ENCODE measurements around the gene ZAP70. TPM values are rescaled to one million over a fixed set of nuclear protein-coding genes. Genes with fewer than 3 reads are reported as not detected.

The ZAP70 gene
- total and polyA plus RNA-seq, 10 of the 15 experiments (the other 5 are each of a cell fraction or from before 2014, with no cell fraction given): 0.18 to 2.9 (median 1.2) TPM; not detected in 1

DNA sequence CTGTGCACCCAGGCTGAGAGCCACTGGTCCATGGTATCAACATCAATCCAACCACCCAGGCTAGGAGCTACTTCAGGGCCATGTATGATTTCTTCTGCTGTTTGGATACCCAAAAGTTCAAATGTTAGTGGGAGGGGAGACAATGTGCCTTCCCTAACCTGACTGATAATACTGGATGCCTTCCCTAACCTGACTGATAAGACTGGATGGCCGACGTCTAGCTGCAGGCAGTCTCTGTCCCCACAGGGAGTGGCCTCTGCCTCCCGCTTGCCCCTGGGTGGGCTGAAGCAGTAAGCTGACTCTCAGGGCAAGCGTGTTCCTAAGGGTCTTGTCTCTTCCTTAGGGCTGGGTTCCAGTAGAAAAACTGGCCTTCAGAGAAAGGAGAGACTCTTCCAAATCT lies 65.8 kb downstream of the ZAP70 start:
- ChIA-PET RAD21 (ENCODE audit: unreplicated experiment) (no interaction called here), SMC1A (ENCODE audit: uncharacterized antibody, unreplicated experiment) (interaction anchor here (0.7 to 2.7 kb wide), 2 partner anchors 12 to 27 kb away, joined by 3 to 6 read pairs; no protein-coding TSS in a partner anchor)
- no peak for FAIRE-seq
- TF ChIP-seq, protein P1, sequence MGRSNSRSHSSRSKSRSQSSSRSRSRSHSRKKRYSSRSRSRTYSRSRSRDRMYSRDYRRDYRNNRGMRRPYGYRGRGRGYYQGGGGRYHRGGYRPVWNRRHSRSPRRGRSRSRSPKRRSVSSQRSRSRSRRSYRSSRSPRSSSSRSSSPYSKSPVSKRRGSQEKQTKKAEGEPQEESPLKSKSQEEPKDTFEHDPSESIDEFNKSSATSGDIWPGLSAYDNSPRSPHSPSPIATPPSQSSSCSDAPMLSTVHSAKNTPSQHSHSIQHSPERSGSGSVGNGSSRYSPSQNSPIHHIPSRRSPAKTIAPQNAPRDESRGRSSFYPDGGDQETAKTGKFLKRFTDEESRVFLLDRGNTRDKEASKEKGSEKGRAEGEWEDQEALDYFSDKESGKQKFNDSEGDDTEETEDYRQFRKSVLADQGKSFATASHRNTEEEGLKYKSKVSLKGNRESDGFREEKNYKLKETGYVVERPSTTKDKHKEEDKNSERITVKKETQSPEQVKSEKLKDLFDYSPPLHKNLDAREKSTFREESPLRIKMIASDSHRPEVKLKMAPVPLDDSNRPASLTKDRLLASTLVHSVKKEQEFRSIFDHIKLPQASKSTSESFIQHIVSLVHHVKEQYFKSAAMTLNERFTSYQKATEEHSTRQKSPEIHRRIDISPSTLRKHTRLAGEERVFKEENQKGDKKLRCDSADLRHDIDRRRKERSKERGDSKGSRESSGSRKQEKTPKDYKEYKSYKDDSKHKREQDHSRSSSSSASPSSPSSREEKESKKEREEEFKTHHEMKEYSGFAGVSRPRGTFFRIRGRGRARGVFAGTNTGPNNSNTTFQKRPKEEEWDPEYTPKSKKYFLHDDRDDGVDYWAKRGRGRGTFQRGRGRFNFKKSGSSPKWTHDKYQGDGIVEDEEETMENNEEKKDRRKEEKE (IDR thresholded peaks at IDR 0.05): no peak
- TF ChIP-seq, protein P2, sequence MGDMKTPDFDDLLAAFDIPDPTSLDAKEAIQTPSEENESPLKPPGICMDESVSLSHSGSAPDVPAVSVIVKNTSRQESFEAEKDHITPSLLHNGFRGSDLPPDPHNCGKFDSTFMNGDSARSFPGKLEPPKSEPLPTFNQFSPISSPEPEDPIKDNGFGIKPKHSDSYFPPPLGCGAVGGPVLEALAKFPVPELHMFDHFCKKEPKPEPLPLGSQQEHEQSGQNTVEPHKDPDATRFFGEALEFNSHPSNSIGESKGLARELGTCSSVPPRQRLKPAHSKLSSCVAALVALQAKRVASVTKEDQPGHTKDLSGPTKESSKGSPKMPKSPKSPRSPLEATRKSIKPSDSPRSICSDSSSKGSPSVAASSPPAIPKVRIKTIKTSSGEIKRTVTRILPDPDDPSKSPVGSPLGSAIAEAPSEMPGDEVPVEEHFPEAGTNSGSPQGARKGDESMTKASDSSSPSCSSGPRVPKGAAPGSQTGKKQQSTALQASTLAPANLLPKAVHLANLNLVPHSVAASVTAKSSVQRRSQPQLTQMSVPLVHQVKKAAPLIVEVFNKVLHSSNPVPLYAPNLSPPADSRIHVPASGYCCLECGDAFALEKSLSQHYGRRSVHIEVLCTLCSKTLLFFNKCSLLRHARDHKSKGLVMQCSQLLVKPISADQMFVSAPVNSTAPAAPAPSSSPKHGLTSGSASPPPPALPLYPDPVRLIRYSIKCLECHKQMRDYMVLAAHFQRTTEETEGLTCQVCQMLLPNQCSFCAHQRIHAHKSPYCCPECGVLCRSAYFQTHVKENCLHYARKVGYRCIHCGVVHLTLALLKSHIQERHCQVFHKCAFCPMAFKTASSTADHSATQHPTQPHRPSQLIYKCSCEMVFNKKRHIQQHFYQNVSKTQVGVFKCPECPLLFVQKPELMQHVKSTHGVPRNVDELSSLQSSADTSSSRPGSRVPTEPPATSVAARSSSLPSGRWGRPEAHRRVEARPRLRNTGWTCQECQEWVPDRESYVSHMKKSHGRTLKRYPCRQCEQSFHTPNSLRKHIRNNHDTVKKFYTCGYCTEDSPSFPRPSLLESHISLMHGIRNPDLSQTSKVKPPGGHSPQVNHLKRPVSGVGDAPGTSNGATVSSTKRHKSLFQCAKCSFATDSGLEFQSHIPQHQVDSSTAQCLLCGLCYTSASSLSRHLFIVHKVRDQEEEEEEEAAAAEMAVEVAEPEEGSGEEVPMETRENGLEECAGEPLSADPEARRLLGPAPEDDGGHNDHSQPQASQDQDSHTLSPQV (IDR thresholded peaks at IDR 0.05): no peak
- TF ChIP-seq, protein P3, sequence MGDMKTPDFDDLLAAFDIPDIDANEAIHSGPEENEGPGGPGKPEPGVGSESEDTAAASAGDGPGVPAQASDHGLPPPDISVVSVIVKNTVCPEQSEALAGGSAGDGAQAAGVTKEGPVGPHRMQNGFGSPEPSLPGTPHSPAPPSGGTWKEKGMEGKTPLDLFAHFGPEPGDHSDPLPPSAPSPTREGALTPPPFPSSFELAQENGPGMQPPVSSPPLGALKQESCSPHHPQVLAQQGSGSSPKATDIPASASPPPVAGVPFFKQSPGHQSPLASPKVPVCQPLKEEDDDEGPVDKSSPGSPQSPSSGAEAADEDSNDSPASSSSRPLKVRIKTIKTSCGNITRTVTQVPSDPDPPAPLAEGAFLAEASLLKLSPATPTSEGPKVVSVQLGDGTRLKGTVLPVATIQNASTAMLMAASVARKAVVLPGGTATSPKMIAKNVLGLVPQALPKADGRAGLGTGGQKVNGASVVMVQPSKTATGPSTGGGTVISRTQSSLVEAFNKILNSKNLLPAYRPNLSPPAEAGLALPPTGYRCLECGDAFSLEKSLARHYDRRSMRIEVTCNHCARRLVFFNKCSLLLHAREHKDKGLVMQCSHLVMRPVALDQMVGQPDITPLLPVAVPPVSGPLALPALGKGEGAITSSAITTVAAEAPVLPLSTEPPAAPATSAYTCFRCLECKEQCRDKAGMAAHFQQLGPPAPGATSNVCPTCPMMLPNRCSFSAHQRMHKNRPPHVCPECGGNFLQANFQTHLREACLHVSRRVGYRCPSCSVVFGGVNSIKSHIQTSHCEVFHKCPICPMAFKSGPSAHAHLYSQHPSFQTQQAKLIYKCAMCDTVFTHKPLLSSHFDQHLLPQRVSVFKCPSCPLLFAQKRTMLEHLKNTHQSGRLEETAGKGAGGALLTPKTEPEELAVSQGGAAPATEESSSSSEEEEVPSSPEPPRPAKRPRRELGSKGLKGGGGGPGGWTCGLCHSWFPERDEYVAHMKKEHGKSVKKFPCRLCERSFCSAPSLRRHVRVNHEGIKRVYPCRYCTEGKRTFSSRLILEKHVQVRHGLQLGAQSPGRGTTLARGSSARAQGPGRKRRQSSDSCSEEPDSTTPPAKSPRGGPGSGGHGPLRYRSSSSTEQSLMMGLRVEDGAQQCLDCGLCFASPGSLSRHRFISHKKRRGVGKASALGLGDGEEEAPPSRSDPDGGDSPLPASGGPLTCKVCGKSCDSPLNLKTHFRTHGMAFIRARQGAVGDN (IDR thresholded peaks at IDR 0.05): no peak
- TF ChIP-seq EP300 (IDR thresholded peaks at IDR 0.05; ENCODE audit: borderline replicate concordance in 1 of 2, control insufficient read depth in 1 of 2, low read depth in 2 of 2, low read length in 2 of 2): no peak
- no peak for TF ChIP-seq CBFB (IDR thresholded peaks at IDR 0.05; ENCODE audit: low read depth)
- no peak for TF ChIP-seq RBBP5 (conservative IDR thresholded peaks at IDR 0.05)
- TF ChIP-seq, protein P4, sequence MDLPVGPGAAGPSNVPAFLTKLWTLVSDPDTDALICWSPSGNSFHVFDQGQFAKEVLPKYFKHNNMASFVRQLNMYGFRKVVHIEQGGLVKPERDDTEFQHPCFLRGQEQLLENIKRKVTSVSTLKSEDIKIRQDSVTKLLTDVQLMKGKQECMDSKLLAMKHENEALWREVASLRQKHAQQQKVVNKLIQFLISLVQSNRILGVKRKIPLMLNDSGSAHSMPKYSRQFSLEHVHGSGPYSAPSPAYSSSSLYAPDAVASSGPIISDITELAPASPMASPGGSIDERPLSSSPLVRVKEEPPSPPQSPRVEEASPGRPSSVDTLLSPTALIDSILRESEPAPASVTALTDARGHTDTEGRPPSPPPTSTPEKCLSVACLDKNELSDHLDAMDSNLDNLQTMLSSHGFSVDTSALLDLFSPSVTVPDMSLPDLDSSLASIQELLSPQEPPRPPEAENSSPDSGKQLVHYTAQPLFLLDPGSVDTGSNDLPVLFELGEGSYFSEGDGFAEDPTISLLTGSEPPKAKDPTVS (IDR thresholded peaks at IDR 0.05; ENCODE audit: low read depth, low read length): no peak
- TF ChIP-seq ESRRA (IDR thresholded peaks at IDR 0.05; ENCODE audit: low read length): no peak
- no peak for TF ChIP-seq POLR2A (IDR thresholded peaks at IDR 0.05; ENCODE audit: low read depth, low read length)
- TF ChIP-seq SMAD1 (IDR thresholded peaks at IDR 0.05; ENCODE audit: low read depth, partially characterized antibody): no peak
- TF ChIP-seq BCL11A (IDR thresholded peaks at IDR 0.05; ENCODE audit: low read depth, low read length): no peak
- TF ChIP-seq MXI1 (IDR thresholded peaks at IDR 0.05; ENCODE audit: low read depth, low read length): no peak

More for the DNA sequence above, 65.8 kb downstream of the ZAP70 start:
- Histone ChIP-seq H2AFZ (ENCODE audit: control insufficient read depth, low read depth, low read length) (no peak overlapping the region), H3K4me1 (ENCODE audit: control insufficient read depth, insufficient read depth, low read length) (no peaks in the 10 kb centered on the region), H3K79me2 (ENCODE audit: control insufficient read depth, insufficient read depth, low read length) (no peaks in the 10 kb centered on the region), H3K9me3 (replicated peaks; ENCODE audit: control insufficient read depth, insufficient read depth, low read length) (no peaks in the 10 kb centered on the region), H3K36me3 (ENCODE audit: control insufficient read depth in 2 of 2, insufficient read depth in 2 of 2, low read length in 1 of 2) (peaks cover 7 to 10% of the 10 kb centered on the region in 2 experiments; a peak in 3 of 4 replicates), H3K4me2 (ENCODE audit: control insufficient read depth, insufficient read depth) (no peak overlapping the region), H3K9ac (ENCODE audit: control insufficient read depth, insufficient read depth, low read length) (no peak overlapping the region), H4K20me1 (ENCODE audit: control insufficient read depth, insufficient read depth) (no peaks in the 10 kb centered on the region), H3K27me3 (replicated peaks in 1 of 2; ENCODE audit: control insufficient read depth in 2 of 2, insufficient read depth in 2 of 2, low read length in 1 of 2) (no peaks in the 10 kb centered on the region), H3K27ac (ENCODE audit: control insufficient read depth, insufficient read depth) (no peak overlapping the region), H3K4me3 (no peak overlapping the region)
- WGBS (ENCODE audit: insufficient coverage, insufficient replicate concordance, low lambda C conversion rate, missing lambda C conversion rate): 96% methylated on average over 4 of the region's 4 CpGs
- no TSS peak for BruUV-seq (replicated peaks)
- no peak for DNase-seq (ENCODE audit: low read depth, low spot score)
- ATAC-seq: no peak
- in situ Hi-C loops (cut with MboI): no loop called here
- ChIA-PET CTCF (no interaction called here), POLR2A (no interaction called here)
- intact Hi-C loops (cut with micrococcal nuclease; ENCODE audit: unreplicated experiment): no loop called here
